Measurements from ENCODE around the gene TRRAP. TPM values are rescaled to one million over a fixed set of nuclear protein-coding genes. Genes with fewer than 3 reads are reported as not detected.

The TRRAP gene
- total and polyA plus RNA-seq, 2 of the 8 experiments (the other 6 are each of a cell fraction or from before 2014, with no cell fraction given), result 21.7 to 48.6 TPM

GRCh38 chr7:98995523-98996149 is 117.3 kb downstream of the TRRAP start:
- no peak overlapping the region for H4K5ac ChIP-seq (ENCODE audit: insufficient read length, low read depth, low read length)
- no peak overlapping the region for H3K18ac ChIP-seq (ENCODE audit: extremely low read depth, low read length)
- H3K4me2 ChIP-seq (ENCODE audit: insufficient read depth in 1 of 2, low read depth in 2 of 2, low read length in 2 of 2), result no peak overlapping the region
- no peaks in the 10 kb centered on the region for H3K9me3 ChIP-seq (ENCODE audit: insufficient read depth in 2 of 2, low read depth in 1 of 2, low read length in 1 of 2)
- H3K79me1 ChIP-seq (ENCODE audit: low read depth, low read length), result no peaks in the 10 kb centered on the region
- H2AFZ ChIP-seq (ENCODE audit: low read length), result no peak overlapping the region
- peak overlapping the region; percentile 46; the same call in 1 of the 2 replicates for H2BK12ac ChIP-seq (ENCODE audit: low read depth, low read length)
- POLR2A ChIA-PET (ENCODE audit: partially characterized antibody), result no interaction called here
- no peak overlapping the region for H2BK120ac ChIP-seq (replicated peaks; ENCODE audit: low read depth, low read length)
- no peak overlapping the region for H3K27ac ChIP-seq (ENCODE audit: low read depth, low read length)
- H4K91ac ChIP-seq (replicated peaks; ENCODE audit: insufficient read length, low read length), result no peak overlapping the region
- FAIRE-seq (no peak), DNase-seq (ENCODE audit: low read depth in 1 of 2, low spot score in 2 of 2) (no peak)
- H2BK20ac ChIP-seq (ENCODE audit: low read length), result no peak overlapping the region
- H3K4me1 ChIP-seq (replicated peaks in 1 of 4; ENCODE audit: control insufficient read depth in 3 of 4, insufficient read depth in 4 of 4, low read length in 3 of 4), result no peaks in the 10 kb centered on the region
- H3K56ac ChIP-seq (replicated peaks; ENCODE audit: insufficient read length, low read depth, low read length), result no peak overlapping the region
- no peak overlapping the region for H3K23ac ChIP-seq (ENCODE audit: insufficient read length)
- no peaks in the 10 kb centered on the region for H3K27me3 ChIP-seq (replicated peaks in 1 of 4; ENCODE audit: control insufficient read depth in 3 of 4, extremely low read depth in 1 of 4, insufficient read depth in 3 of 4, low read length in 3 of 4)
- 94 to 99% methylated on average over 11 to 16 of the region's 16 CpGs for WGBS, 2 experiments (ENCODE audit: extremely low coverage in 1 of 2, insufficient coverage in 1 of 2, insufficient read length in 1 of 2, insufficient replicate concordance in 2 of 2, low coverage in 1 of 2, low lambda C conversion rate in 2 of 2, missing lambda C conversion rate in 1 of 2)
- peak overlapping the region in 1 of 4 experiments; percentile 19; a peak in 1 of 7 replicates for H3K9ac ChIP-seq (replicated peaks in 1 of 4; ENCODE audit: extremely low read depth in 1 of 4, low read depth in 3 of 4, low read length in 3 of 4)
- H2BK15ac ChIP-seq (ENCODE audit: low read length), result no peak overlapping the region
- H4K20me1 ChIP-seq (replicated peaks in 1 of 2; ENCODE audit: control insufficient read depth in 1 of 2, insufficient read depth in 2 of 2, low read length in 2 of 2), result peaks cover 5 to 9% of the 10 kb centered on the region in 2 experiments
- no peaks in the 10 kb centered on the region; the same call in 1 of the 2 replicates for H3K23me2 ChIP-seq (ENCODE audit: low read depth, low read length)
- CTCF ChIA-PET (ENCODE audit: partially characterized antibody), result interaction anchor here (1.1 kb wide), 1 partner anchor 11 kb away, joined by 5 read pairs; no protein-coding TSS in a partner anchor
- H2BK5ac ChIP-seq (ENCODE audit: low read depth, low read length), result 0 out of 2 replicates have a peak overlapping the region, but pooled peaks have one; percentile 40
- H3K4ac ChIP-seq (replicated peaks; ENCODE audit: insufficient read length, low read depth, low read length), result no peak overlapping the region
- no peak overlapping the region for H2AK5ac ChIP-seq (ENCODE audit: low read depth, low read length)
- H3K14ac ChIP-seq (ENCODE audit: insufficient read length), result no peak overlapping the region
- no peak overlapping the region for H3K4me3 ChIP-seq (ENCODE audit: extremely low read depth in 1 of 4, insufficient read depth in 2 of 4, low read depth in 3 of 4, low read length in 4 of 4)
- H3K36me3 ChIP-seq (ENCODE audit: control insufficient read depth in 2 of 4, insufficient read depth in 4 of 4, low read length in 3 of 4), result peaks cover 24 to 60% (median 53%) of the 10 kb centered on the region in 4 experiments; a peak in 7 of 8 replicates
- no peak overlapping the region for H4K8ac ChIP-seq (ENCODE audit: extremely low read depth, insufficient read depth, low read length)
- H3K79me2 ChIP-seq (ENCODE audit: control insufficient read depth in 1 of 2, insufficient read depth in 2 of 2, low read length in 2 of 2), result no peaks in the 10 kb centered on the region
- TF ChIP-seq YY1 (IDR thresholded peaks at IDR 0.05; ENCODE audit: low read depth, low read length) (no peak), BACH1 (IDR thresholded peaks at IDR 0.05; ENCODE audit: low read length) (no peak), HDAC2 (IDR thresholded peaks at IDR 0.05; ENCODE audit: borderline replicate concordance in 1 of 2, low read depth in 2 of 2, low read length in 2 of 2) (no peak), CTBP2 (IDR thresholded peaks at IDR 0.05; ENCODE audit: borderline replicate concordance, insufficient read depth, insufficient read length, low read length) (no peak), ASH2L (IDR thresholded peaks at IDR 0.05; ENCODE audit: low read length) (no peak), NRF1 (IDR thresholded peaks at IDR 0.05; ENCODE audit: low read depth, low read length) (no peak), MAFK (IDR thresholded peaks at IDR 0.05; ENCODE audit: low read depth, low read length) (no peak), USF2 (IDR thresholded peaks at IDR 0.05; ENCODE audit: low read length) (no peak), CEBPB (IDR thresholded peaks at IDR 0.05; ENCODE audit: low read depth, low read length) (no peak), POU5F1 (IDR thresholded peaks at IDR 0.05; ENCODE audit: low read depth, low read length) (no peak), BCL11A (IDR thresholded peaks at IDR 0.05; ENCODE audit: low read depth in 2 of 2, low read length in 2 of 2) (no peak)
- TF ChIP-seq, protein P1, sequence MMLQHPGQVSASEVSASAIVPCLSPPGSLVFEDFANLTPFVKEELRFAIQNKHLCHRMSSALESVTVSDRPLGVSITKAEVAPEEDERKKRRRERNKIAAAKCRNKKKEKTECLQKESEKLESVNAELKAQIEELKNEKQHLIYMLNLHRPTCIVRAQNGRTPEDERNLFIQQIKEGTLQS (IDR thresholded peaks at IDR 0.05; ENCODE audit: insufficient read depth, low read depth, low read length), result no peak

All from H1 (cell line).